Measurements from ENCODE around the gene CDH20. TPM values are rescaled to one million over a fixed set of nuclear protein-coding genes. Genes with fewer than 3 reads are reported as not detected.

The CDH20 gene
- total RNA-seq, 4 donors from 2014 or later: 1.2 to 4.1 (median 1.6) TPM

DNA sequence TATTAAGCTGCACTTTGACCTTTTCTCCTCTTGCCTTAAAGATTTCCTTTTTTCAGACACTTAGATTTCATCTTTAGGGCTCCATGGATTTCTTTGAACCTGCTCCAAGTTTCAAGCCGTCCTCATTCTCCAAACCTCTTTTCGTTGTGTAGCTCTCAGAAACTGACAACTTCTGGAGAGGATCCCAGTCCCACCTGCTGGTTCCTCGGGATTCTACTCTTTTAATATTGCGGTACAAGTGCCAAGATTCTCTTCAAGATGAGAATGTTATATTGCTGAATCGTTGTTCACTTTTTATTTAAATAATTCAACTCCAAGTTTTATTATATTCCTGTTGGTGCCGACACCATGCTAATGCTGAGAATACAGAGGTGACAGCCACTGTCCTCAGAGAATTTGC is 141.1 kb downstream of the CDH20 start:
- no peak for TF ChIP-seq POLR2AphosphoS5 (IDR thresholded peaks at IDR 0.05)
- TF ChIP-seq, protein P1, sequence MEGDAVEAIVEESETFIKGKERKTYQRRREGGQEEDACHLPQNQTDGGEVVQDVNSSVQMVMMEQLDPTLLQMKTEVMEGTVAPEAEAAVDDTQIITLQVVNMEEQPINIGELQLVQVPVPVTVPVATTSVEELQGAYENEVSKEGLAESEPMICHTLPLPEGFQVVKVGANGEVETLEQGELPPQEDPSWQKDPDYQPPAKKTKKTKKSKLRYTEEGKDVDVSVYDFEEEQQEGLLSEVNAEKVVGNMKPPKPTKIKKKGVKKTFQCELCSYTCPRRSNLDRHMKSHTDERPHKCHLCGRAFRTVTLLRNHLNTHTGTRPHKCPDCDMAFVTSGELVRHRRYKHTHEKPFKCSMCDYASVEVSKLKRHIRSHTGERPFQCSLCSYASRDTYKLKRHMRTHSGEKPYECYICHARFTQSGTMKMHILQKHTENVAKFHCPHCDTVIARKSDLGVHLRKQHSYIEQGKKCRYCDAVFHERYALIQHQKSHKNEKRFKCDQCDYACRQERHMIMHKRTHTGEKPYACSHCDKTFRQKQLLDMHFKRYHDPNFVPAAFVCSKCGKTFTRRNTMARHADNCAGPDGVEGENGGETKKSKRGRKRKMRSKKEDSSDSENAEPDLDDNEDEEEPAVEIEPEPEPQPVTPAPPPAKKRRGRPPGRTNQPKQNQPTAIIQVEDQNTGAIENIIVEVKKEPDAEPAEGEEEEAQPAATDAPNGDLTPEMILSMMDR (IDR thresholded peaks at IDR 0.05): no peak
- TF ChIP-seq POLR2A (IDR thresholded peaks at IDR 0.05): no peak
- TF ChIP-seq EP300 (IDR thresholded peaks at IDR 0.05): no peak
- Histone ChIP-seq H3K9me3 (no peaks in the 10 kb centered on the region), H3K27me3 (no peaks in the 10 kb centered on the region), H3K4me3 (no peak overlapping the region), H3K36me3 (no peaks in the 10 kb centered on the region), H3K4me1 (no peaks in the 10 kb centered on the region), H3K27ac (no peak overlapping the region)
- DNase-seq (ENCODE audit: low spot score in 2 of 2): no peak
- 54% methylated on average over 6 of the region's 6 CpGs for WGBS

DNA sequence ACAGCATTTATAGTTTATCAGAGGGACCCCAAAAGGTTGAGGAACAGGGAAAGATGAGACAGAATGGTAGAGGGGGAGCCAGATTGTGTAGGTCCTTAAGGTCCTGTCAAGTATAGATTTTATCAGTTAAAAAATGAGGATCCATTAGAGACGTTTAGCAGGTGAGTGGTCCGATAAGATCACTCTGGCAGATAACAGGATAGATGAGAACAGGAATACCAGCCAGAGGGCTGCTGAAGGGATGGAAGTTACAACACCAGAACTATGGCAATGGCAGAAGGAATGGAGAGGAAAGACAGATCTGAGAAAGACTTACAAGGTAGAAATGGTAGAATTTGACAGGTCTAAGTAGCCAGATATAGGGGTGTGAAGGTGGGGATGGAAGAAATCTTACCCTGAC is 141.7 kb downstream of the CDH20 start:
- Histone ChIP-seq H3K27ac (no peak overlapping the region), H3K4me1 (no peaks in the 10 kb centered on the region), H3K36me3 (no peaks in the 10 kb centered on the region), H3K4me3 (no peak overlapping the region), H3K9me3 (no peaks in the 10 kb centered on the region), H3K27me3 (no peaks in the 10 kb centered on the region)
- DNase-seq (ENCODE audit: low spot score in 2 of 2): no peak
- TF ChIP-seq POLR2A (IDR thresholded peaks at IDR 0.05): no peak
- TF ChIP-seq EP300 (IDR thresholded peaks at IDR 0.05): no peak
- TF ChIP-seq POLR2AphosphoS5 (IDR thresholded peaks at IDR 0.05): no peak
- TF ChIP-seq, protein P1 (IDR thresholded peaks at IDR 0.05): no peak
- WGBS: 60% methylated on average over 2 of the region's 2 CpGs

DNA sequence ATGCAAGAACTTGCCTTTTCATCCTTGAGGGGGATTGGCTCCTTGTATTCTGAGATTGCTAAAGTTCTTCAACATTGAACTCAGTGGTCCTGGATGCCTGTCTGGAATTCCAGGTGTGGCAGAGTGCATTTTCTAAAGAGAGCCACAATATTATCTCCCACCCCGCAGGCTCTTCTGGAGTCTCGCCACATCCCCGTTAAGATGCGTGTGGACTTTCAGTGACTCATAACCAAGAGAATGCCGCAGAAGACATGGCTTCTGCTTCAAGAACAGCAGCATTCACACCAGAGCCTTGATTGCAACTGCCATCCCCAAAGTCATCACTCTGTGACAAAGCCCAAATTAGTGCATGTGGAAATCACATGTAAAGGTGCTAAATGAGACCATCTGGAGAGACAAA is 142.7 kb downstream of the CDH20 start:
- H3K4me3 ChIP-seq: no peak overlapping the region

DNA sequence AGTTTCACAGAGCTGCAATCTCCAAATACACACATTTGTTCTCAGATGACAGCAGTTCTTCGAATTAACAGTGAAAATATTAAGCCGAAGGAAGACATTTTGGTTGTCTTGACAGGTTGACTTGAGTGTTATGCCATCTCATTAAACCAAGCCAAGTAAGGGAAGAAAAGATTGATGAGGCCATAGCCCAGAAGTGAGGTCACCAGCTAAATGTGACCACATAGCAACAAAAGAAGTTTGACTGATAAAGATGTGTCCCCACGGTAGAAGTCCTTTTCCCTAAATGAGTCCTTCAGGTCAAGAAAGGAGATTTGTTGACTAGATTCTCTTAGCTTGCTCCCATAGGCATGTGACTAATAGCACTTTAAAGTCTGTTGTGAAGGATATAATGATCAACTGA is 156.1 kb downstream of the CDH20 start:
- 81% methylated on average over 3 of the region's 3 CpGs for WGBS
- TF ChIP-seq EP300 (IDR thresholded peaks at IDR 0.05) (no peak), POLR2AphosphoS5 (IDR thresholded peaks at IDR 0.05) (no peak), POLR2A (IDR thresholded peaks at IDR 0.05) (no peak)
- Histone ChIP-seq H3K27ac (no peak overlapping the region), H3K4me3 (no peak overlapping the region), H3K27me3 (no peaks in the 10 kb centered on the region), H3K4me1 (no peaks in the 10 kb centered on the region), H3K9me3 (no peaks in the 10 kb centered on the region), H3K36me3 (no peaks in the 10 kb centered on the region)
- no peak for DNase-seq (ENCODE audit: low spot score in 2 of 2)

More for the DNA sequence above, 142.7 kb downstream of the CDH20 start:
- Histone ChIP-seq H3K36me3 (no peaks in the 10 kb centered on the region), H3K4me1 (no peaks in the 10 kb centered on the region), H3K27ac (no peak overlapping the region), H3K27me3 (no peaks in the 10 kb centered on the region), H3K9me3 (no peaks in the 10 kb centered on the region)
- TF ChIP-seq POLR2AphosphoS5 (IDR thresholded peaks at IDR 0.05) (no peak), POLR2A (IDR thresholded peaks at IDR 0.05) (no peak), EP300 (IDR thresholded peaks at IDR 0.05) (no peak)
- TF ChIP-seq, protein P1 (IDR thresholded peaks at IDR 0.05): no peak
- DNase-seq (ENCODE audit: low spot score in 2 of 2): no peak
- 86% methylated on average over 5 of the region's 5 CpGs for WGBS

DNA sequence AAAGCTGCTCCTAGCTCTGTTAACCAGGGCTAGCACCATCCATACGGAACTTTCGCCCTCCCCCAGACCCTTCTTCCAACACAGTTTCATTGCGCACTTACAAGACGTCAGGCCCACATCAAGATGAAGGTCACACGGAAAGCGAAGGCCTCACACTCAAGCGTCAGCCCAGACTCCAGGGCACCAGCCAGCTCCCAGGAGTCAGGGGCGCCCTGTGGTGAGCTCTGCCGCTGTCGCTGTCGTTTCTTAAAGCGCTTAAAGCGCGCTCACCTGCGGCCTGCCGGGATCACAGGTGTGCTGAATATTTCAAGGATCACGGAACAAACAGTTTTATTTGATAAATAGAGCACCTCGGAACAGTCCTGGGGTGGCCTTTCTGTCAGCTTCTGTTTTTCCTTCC is 163.1 kb downstream of the CDH20 start:
- DNase-seq (ENCODE audit: low spot score in 2 of 2): no peak

More for the DNA sequence above, 163.1 kb downstream of the CDH20 start:
- H3K27me3 ChIP-seq: no peaks in the 10 kb centered on the region
- H3K9me3 ChIP-seq: no peaks in the 10 kb centered on the region
- TF ChIP-seq POLR2AphosphoS5 (IDR thresholded peaks at IDR 0.05) (no peak), POLR2A (IDR thresholded peaks at IDR 0.05) (no peak), EP300 (IDR thresholded peaks at IDR 0.05) (no peak)
- TF ChIP-seq, protein P1 (IDR thresholded peaks at IDR 0.05): no peak
- no peak overlapping the region for H3K27ac ChIP-seq
- H3K4me3 ChIP-seq: no peak overlapping the region
- no peaks in the 10 kb centered on the region for H3K4me1 ChIP-seq
- H3K36me3 ChIP-seq: no peaks in the 10 kb centered on the region
- 81% methylated on average over 18 of the region's 18 CpGs for WGBS

All from suprapubic skin (tissue), 4 donors.